Activated naive CD4-positive, alpha-beta T cell treated with Interleukin-2 at 50 U/mL for 16 hours (primary cell): ENCODE data around the gene ELP1.
"Not testable (repeated sequence)": the region's sequence is repeated elsewhere in the genome, so short reads cannot be mapped to it uniquely, and the experiment has no call there.

Experiments used
- DNase-seq: peaks from one replicate; pipeline ENCODE4 v3.0.0-alpha.2; 2020

Gene ELP1

GRCh38 chr9:108921200-108921599 lies 12.7 kb downstream of the ELP1 start:
- DNase-seq, result no peak

- DNase-seq, result not testable (repeated sequence)
These were observed 13.5 kb downstream of the ELP1 start for GRCh38 chr9:108920401-108920800.

GRCh38 chr9:108919517-108919916 lies 14.4 kb downstream of the ELP1 start:
- DNase-seq, result no peak

GRCh38 chr9:108913391-108913790 lies 20.5 kb downstream of the ELP1 start:
- no peak for DNase-seq

- DNase-seq, result no peak
These were observed 22.1 kb downstream of the ELP1 start for GRCh38 chr9:108911820-108912219.

GRCh38 chr9:108910914-108911313 lies 23.0 kb downstream of the ELP1 start:
- DNase-seq, result no peak

GRCh38 chr9:108910402-108910801 lies 23.5 kb downstream of the ELP1 start:
- DNase-seq, result no peak

- DNase-seq, result no peak
These were observed 28.4 kb downstream of the ELP1 start for GRCh38 chr9:108905494-108905893.

- no peak for DNase-seq
These were observed 29.8 kb downstream of the ELP1 start for GRCh38 chr9:108904161-108904560.

GRCh38 chr9:108903420-108904103 lies 30.4 kb downstream of the ELP1 start:
- DNase-seq, result no peak

- no peak for DNase-seq
These were observed 33.7 kb downstream of the ELP1 start for GRCh38 chr9:108900176-108900575.

GRCh38 chr9:108899023-108899695 lies 34.8 kb downstream of the ELP1 start:
- DNase-seq, result not testable (repeated sequence)

- DNase-seq, result no peak
These were observed 36.4 kb downstream of the ELP1 start for GRCh38 chr9:108897324-108898096.

GRCh38 chr9:108894225-108894997 lies 39.5 kb downstream of the ELP1 start:
- DNase-seq, result no peak

GRCh38 chr9:108889649-108890067 lies 44.3 kb downstream of the ELP1 start:
- no peak for DNase-seq

GRCh38 chr9:108886594-108887271 lies 47.2 kb downstream of the ELP1 start:
- DNase-seq, result not testable (repeated sequence)

- peak; percentile 16 for DNase-seq
These were observed 48.1 kb downstream of the ELP1 start for GRCh38 chr9:108885643-108886348.

GRCh38 chr9:108884701-108885100 lies 49.2 kb downstream of the ELP1 start:
- no peak for DNase-seq

- no peak for DNase-seq
These were observed 50.8 kb downstream of the ELP1 start for GRCh38 chr9:108883085-108883484.

- DNase-seq, result no peak
These were observed 51.7 kb downstream of the ELP1 start for GRCh38 chr9:108882052-108882888.
